HPDE6-E6E7 (cell line): Measurements from ENCODE around the gene NTPCR.
"Not testable (repeated sequence)": the region's sequence is repeated elsewhere in the genome, so short reads cannot be mapped to it uniquely, and the experiment has no call there.

Experiments
- DNase-seq: peaks from one replicate; pipeline ENCODE4 v3.0.0; 2011; ENCODE audit warnings: missing footprints; ENCODE audit errors: extremely low spot score

NTPCR gene, protein sequence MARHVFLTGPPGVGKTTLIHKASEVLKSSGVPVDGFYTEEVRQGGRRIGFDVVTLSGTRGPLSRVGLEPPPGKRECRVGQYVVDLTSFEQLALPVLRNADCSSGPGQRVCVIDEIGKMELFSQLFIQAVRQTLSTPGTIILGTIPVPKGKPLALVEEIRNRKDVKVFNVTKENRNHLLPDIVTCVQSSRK

DNA sequence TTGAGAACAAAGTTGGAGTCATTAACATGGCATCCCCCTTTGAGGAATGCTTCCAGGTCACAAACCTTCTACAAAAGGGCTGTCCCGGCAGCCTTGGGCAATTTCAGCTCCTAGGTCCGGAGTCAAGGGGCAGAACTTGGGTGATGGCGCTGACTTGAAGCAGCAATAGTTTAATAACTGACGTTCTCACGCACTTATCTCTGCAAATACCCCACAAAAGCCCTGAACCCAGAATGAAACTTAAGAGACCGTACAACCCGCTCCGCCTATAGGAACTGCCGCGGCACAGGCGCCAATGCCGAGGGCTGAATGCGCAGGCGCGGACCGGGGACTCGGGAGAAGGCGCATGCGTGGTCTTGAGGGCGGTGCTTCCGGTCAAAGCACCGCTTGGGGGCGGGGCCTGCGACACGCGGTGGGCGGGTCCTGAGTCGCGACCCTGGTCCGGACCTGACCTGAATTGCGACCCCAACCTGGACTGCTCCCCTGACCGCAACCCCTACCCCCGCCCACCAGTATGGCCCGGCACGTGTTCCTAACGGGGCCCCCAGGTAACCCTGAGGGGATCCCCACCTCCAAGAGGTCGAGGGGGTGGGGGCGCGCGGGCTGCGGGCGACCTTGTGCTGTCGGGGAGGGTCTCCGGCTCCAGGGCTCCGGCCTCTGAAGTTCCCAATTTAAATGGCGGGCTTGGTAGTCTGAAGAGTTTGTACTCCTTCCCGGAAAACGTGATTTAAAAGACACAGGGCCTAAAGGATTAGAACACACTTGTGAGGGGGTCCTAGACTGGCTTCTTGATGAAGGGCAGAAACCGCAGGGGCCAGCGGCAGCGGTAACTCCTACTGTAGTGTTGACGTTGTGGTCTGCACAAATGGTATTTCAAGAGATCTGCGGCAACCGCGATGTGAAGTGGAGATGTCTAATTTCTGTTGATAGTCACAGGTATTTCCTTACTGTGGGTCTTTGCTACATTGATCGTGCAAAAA, at the start of gene NTPCR:
Gene NTPCR, plus strand, starts transcription at position 415 of the 980 bp plus-strand sequence. Its CDS starts 100 bp downstream, at position 515.
- peak; percentile 97 for DNase-seq

DNA sequence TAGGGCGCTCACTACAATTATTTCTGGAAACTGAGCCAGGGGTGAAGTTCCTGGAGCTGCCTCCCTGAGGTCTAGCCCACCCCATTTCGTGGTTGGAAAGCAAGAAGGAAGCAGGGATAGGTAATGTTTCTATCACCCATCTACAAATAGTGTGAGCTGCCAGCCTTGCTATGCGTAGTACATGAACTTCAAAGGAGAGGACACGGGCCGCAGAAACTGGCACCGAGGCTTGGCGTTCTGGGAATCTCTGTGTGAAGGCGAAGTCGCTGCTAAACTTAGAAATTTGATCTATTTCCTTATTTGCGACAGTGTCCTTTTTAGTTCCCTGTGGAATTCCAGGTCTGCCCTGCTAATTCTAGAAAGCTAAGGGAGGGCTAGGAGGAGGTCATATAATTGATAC, 49.6 kb upstream of the NTPCR start:
- no peak for DNase-seq

DNA sequence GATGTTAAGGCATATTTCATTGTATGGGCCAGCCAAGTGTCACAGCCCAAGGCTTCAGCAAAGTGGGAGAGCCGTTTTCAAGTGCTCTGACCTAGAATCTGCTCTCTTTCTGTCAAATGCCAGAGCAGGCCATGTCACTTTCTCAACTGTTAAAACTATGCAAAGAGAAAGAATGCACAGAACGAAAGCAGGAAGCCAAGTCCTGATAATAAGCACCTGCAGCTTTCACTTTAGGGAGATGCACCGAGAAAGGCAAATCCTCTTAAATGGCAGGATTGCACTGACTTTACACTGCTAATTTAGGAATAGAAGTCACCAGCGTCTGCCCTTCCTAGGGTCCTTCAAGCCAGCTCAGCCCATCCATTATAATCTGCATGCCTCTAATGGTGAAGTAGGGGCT, 49.2 kb upstream of the NTPCR start:
- DNase-seq, result no peak

DNA sequence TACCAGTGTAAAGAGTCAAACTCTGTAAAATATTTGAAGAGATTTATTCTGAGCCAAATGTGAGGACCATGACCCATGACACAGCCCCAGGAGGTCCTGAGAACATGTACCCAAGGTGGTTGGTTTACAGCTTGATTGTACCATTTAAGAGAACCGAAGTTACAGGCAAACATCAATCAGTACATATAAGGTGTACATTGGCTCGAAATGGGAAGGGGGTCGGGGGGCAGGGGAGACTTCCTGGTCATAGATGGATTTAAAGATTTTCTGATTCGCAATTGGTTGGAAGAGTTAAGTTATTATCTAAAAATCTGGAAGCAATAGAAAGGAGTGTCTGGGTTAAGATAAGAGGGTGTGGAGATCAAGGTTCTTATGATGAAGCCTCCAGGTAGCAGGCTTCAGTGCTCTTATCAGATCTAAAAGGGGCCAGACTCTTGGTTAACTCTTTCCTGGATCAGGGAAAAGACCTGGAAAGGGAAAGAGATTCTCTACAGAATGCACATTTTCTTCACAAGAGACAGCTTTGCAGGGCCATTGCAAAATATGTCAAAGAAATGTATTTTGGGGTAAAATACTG, 47.5 kb upstream of the NTPCR start:
- no peak for DNase-seq

DNA sequence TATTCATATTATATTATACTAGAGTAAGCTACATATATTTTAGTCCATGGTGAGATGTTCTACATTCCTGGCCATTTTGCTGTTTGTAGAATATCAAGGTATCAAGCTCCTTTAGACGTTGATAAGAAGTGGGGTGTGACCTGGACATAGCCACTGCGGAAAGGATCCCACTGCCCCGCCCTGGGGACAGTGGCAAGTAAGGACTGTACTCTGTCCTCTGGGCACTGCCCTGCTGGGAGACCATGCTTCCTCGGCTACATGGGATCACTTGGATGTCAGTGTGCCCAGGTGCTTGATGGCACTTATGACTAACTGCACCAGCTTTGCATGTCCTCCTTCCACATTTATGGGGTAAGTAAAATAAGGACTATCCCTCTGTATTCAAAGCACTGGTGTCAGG, 46.3 kb upstream of the NTPCR start:
- DNase-seq, result no peak

DNA sequence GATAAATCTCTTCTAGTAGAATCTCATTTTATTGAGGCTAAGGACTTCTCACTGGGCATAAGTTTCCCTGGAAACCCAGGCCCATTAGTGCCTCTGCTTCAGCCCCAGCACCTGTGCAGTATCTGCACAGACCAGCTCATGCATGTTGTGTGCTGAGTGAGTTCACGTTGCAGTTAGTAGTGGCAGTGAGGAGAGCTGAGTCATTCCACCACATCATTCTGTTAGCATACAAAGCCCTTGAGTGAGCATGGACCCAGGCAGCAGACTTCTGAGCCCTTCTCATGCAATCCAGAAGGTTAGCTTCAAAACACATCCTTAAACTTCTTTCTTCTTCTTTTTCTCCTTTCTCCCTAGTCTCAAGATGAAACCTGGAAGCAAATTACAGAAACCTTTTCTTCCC, 45.8 kb upstream of the NTPCR start:
- DNase-seq, result peak; percentile 40

DNA sequence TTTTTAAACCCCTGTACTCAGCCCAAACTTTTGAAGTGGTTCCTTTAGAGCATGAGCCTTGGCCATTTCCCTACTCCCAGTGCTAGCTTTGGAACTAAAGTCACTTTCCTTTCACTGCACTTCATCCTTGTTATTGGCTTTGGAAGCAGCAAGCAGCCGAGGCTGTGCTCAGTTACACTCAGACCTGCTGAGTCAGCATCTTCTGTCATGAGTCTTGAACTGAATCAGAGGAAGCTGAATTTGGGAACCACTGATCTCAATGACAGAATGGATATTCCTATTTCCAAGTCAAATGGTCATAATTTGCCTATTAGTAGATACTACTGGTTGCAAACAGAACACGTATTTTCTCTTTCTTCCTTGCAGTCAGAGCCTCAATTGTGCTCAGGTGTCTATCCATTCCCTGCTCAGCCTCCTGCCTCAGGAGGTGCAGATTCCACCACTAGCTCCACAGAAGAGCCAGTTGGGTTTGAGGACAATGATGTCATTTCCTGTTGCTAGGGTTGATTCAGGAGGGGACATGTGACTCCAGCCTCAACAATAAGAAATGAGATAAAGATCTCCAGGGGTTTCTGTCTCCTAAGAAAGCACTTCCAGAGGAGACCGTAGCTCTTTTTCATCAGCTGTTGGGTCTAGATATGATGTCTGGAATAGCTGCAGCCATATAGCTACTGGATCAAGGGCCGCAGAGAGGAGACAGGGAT, 44.9 kb upstream of the NTPCR start:
- DNase-seq, result no peak

DNA sequence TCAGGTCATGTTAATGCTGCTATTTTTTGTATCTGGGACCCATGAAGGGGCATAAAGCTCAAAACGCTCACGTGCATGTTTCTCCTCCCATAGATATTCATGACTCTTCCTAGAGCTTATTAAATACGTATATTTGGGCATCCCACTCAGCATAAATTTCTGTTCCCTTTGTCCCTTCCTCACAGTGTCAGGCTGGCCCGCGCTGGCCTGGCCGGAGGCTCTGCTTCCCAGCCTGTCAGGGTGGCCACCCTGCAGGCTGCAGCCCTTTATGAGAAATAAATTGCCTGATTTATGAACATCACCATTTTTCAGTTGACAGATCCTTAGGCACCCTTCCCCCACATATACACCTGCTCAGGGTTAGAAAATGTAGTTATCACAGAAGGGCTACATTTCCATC, 44.0 kb upstream of the NTPCR start:
- DNase-seq, result no peak

DNA sequence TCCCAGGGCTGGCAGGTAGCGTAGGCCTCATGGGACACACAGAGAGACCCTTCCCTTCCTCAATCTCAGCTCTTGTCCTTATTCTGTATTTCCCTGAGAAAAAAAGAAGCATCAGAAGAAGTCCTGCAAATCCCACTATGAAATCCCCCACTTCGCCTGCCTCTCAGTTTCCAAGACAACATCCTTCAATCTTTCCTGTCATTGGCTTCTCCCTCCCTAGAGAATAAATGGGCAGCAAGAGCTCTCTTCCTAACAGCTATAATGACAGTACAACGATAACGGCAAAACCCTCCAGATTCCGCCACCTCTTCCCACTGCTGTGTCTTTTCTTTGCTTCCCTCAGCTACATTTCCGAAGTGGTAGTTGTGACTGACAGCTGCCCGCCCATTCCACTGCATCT, 41.6 kb upstream of the NTPCR start:
- DNase-seq, result no peak

DNA sequence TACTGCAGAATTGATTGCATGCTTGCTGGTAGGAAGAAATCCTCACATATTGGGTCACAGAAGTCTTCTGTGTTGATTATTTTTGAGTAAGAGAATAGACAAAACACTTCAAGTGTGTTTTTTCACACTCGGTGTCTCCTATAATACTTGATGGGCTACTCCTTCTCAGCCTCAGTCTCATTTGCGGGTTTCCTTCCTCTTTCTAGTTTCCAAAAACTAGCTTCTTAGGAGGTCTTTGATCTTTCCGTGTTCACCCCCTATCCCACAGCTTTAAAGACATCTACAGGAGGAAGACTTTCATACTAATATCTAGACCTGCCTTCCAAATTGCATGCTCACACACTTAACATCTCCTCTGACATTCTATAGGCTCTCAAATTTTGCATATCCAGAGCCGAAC, 40.7 kb upstream of the NTPCR start:
- no peak for DNase-seq

DNA sequence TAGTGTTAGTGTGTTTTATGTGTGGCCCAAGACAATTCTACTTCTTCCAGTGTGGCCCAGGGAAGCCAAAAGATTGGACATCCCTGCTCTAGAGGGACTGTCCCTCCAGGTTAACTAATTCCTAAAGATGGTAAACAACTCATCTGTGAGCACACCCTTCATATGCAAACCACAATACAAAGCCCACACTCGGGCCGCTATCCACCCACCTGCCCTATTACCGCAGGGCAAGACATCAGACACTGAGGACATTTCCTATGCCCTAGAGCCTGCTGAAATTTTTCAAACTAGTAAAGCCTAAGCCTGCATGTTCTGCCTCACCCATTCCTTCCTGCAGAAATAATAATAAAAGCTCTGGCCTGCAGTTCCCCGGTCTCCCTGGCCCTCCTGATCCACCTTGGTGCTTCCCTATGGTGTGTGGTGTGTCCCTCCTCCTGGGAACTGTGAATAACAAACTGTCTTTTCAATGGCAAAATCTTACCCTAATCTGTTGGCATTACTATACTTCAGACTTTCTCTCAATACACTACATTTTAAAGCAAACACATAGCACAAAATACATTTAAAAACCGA, 39.3 kb upstream of the NTPCR start:
- DNase-seq, result no peak

DNA sequence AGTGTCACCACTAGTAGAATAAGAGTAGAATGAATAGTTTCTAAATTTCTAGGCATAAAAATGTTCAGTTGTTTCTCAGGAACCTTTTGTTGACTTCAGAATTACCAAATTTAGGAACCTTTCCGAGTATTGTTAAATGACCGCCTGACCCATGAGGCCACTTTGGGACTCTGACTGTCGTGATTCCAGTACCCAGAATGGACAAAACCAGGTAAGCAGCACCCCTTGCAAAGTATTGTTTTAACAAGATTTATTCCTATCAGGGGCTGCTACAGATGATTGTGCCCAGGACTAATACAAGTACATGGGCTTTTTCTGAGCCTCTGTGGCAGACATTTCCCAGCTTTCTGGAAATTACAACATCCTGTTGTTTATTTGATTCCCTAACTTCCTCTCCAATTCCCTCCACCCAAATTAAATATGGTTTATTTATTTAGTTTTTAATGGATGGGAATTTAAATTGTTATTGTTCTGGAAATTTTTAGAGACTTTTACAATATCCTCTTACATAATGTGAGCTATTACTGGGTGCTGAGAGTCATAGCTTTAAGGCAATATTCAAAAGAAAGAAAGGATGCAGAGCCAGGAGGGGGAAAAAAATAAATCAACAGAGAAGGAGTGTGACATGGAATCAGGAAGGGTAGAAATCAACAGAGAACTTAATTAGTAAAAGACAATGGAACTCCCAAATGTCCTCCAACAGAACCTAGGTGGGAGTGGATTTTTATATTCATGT, 37.4 kb upstream of the NTPCR start:
- no peak for DNase-seq

DNA sequence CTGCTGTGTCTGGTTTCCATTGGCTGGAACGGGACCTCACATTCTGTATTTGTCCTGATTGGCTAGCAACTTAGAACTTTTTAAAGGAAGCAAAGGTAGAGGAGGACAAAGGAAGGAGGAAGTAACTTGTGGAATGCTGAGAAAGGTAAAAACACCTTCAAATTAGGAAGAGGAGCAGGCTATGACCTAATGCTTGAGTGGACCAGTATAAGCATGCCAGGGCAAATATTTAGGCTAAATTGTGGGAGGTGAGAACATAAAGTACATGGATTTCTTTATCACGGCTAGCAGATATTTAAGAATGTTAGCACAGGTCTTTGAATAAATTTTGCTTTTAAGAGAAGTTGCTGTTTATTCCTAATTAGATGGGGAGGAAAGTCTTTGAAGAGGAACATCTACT, 36.1 kb upstream of the NTPCR start:
- DNase-seq, result not testable (repeated sequence)

DNA sequence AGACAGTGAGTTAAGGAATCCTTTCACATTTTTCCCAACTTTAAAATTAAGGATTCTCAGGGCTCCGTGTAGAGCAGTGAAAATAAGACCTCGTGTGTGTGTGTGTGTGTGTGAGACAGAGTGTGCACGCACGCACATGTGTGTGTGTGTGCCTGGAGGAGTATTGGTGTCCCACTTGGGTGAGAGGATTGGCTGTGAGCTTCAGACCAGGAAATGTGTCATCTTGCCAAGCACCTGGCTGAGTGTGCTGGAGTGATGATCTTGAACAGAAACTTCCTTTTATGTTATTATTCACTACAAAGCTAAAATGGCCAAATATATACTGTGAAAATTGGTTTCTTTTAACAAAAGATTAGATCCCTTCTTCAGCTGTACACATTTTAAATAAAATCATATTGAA, 35.2 kb upstream of the NTPCR start:
- no peak for DNase-seq

DNA sequence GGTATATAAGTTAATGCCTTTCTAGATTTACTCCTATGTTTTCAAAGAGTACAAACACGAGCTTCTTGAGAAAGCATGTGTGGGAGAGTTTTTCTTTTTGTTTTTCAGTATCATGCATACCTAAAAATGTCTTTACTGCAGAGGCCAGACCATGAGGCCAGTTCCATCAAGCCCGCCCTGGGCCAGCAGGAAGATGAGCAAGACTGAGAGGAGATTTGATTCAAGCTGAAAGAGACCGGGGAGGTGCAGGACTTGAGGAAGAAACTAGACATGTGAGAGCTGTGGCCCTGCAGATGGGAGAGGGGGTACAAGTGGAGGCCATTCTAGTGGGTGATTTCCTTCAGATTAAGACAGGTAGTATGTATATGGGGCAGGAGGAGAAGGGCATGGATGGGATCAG, 33.4 kb upstream of the NTPCR start:
- no peak for DNase-seq

DNA sequence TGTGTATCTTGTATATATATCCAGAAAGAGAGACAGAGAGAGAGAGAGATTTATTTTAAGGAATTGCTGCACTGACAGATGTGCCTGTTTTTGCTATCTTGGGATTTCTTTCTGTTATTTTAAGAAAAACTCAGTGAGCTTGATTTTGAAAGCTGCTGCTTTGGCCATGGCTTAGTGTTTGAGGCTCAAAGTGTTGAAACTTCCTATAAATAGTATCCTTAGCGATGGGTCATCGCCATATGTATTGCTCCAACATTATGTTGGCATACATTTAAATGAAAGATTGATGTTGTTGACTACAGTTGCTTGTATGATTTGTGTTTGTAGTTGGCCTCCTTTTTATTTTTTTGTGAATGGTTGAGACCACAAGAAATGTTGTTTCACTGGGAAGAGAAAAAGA, 29.0 kb upstream of the NTPCR start:
- DNase-seq, result no peak

DNA sequence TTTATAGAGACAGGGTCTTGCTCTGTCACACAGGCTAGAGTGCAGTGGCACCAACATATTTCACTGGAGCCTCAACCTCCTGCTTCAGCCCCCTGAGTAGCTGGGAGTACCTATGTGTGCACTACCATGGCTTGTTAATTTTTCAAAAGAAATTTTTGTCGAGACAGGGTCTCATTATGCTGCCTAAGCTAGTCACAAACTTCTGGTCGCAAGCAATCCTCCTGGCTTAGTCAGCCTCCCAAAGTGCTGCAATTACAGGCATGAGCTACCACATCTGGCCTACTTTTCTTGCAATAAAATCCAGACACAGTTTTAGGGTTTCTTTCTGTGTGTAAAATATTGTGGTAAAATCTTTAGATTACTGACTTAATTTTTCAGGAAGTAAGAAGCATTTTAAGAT, 27.9 kb upstream of the NTPCR start:
- no peak for DNase-seq

DNA sequence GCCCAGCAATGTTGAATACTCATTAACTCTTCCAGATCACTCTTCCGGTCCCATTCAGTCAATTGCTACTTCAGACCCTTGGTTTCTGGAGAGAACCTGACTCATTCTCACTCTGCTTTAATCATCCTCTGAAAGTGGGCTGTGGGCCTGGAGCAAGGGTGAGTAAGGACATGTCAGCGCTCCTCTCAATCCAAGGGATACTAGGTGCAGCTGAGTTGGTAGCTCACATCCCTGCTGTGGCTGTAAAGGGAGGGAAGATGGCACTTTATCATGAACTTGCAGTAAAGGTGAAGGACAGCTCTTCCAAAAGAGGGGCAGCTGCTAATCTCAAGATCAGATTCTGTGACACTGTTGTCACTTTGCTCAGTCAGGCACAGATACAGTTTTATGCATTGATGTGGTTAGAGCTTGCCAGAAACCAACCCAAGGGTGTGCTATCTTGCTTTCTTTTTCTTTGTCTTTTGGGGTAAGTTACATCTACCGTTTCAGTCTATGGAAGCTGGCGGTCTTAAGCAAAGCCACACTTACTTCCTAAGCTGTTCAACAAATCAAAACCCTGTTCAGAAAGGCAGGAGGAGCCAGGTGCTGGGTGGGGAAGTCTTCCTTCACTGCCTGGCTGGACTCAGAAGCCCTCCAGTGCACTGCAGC, 26.5 kb upstream of the NTPCR start:
- peak; percentile 31 for DNase-seq

DNA sequence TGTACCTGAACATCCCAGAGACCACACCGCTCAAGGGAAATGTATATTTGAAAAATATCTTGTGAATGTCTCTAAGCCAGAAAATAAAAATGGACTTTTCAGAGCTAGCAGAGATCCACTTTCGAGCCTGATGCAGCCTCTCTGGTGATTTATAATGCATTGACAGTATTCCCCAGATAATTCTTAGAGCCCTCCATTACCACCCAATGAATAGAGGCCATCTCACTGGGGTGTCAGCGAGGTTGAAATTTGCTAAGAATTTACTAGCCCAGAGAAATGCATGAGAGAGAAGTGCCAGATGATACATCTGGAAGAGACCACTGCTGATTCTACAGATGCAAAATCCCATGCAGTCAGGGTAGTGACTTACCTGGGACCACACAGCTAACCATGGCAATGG, 25.5 kb upstream of the NTPCR start:
- DNase-seq, result no peak

DNA sequence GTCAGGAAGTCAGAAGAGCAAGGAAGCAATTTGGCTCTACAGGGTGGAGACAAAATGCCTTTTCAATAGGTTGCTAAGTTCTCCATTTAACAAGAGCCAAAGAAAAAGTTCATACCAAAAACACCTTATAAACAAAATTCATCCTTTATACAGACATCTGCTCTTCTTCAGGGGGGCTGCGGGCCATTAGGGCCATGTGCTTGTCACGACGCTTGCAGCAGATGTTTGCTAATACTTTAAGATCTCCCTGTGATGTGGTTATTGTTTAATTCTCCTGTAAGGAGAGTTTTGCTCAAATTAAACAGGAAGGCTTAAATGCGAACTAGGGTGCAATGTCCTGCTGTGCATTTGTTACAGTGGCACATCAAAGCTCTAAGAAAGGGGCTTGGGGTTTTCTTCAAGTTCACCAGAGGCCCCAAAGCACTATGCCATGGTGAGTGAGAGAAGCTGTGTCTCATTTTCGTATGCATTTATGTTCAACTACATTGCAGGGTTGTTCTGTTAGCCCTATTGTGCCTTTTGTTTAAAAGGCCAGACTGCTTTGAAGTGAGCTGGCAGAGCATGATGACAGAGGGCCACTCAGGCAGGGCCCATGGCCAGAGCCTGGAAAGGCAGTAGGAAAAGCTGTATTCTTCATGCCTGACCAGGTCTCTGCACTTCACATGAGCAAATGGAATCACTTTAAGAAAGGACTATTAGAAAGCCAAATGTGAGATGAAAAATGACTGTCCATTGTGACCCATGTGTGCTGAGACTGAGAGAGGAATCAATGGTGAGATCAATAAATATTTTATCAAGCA, 24.8 kb upstream of the NTPCR start:
- DNase-seq, result no peak
